HEK293 (cell line): ENCODE measurements around the gene IDUA.
A peak's percentile ranks its signal among the peaks of the same experiment; 100 is the strongest.

Source experiments
- CTCF ChIA-PET: fragments of 350-600 bp; formaldehyde crosslinking; extraction: SDS; loops from one replicate; lab custom pipeline; 2021; ENCODE audit warnings: antibody characterized with exemption; lab: Yijun Ruan, JAX
- POLR2A ChIA-PET: fragments of 300-600 bp; formaldehyde crosslinking; extraction: SDS; loops from one replicate; lab custom pipeline; 2020; ENCODE audit warnings: antibody characterized with exemption, inconsistent platforms; lab: Yijun Ruan, JAX
- H3K27ac ChIP-seq: fragments of 200-500 bp; sonication (Bioruptor generic); 2 replicates; pipeline ENCODE4 v1.5.1; 2014; ENCODE audit warnings: low read depth, low read length, control low read depth, inconsistent platforms; ENCODE audit errors: extremely low read depth
- H3K36me3 ChIP-seq, 2 experiments: fragments of 200-500 bp in 1 of 2; sonication (Bioruptor generic) in 1 of 2; 1 replicate in 1 of 2; 2 replicates in 1 of 2; pipeline ENCODE4 v1.5.1; 2014 to 2017; ENCODE audit warnings: inconsistent platforms in 2 of 2, low read length in 2 of 2; ENCODE audit not compliant: control insufficient read depth in 2 of 2, insufficient read depth in 1 of 2
- H3K4me1 ChIP-seq: fragments of 200-500 bp; sonication (Bioruptor generic); 2 replicates; pipeline ENCODE4 v1.5.1; 2014; ENCODE audit warnings: mild to moderate bottlenecking, low read length, inconsistent platforms; ENCODE audit not compliant: control insufficient read depth, insufficient read depth
- H3K4me3 ChIP-seq: 2 replicates; pipeline ENCODE4 v1.5.1; 2011; ENCODE audit warnings: low read depth, mild to moderate bottlenecking, control low read depth, low read length, moderate library complexity
- H3K9me3 ChIP-seq: fragments of 200-500 bp; sonication (Bioruptor generic); 2 replicates; pipeline ENCODE4 v1.5.1; 2014; ENCODE audit warnings: low read depth, low read length, inconsistent platforms; ENCODE audit not compliant: control insufficient read depth, insufficient read depth
- HOXA7 ChIP-seq: sonication (generic); formaldehyde crosslinking; IDR thresholded peaks from 2 replicates; pipeline ENCODE4 v1.8.1; 2022; ENCODE audit warnings: missing genetic modification reagents, borderline replicate concordance
- KLF9 ChIP-seq: fragments of 450-650 bp; formaldehyde crosslinking; IDR thresholded peaks from 2 replicates; pipeline ENCODE4 v1.5.1; 2016; ENCODE audit warnings: missing biosample characterization, missing genetic modification characterization, low read depth
- MZF1 ChIP-seq: fragments of 450-650 bp; formaldehyde crosslinking; IDR thresholded peaks from 2 replicates; pipeline ENCODE4 v1.5.1; 2017; ENCODE audit warnings: missing biosample characterization, missing genetic modification characterization, borderline replicate concordance
- SP2 ChIP-seq: fragments of 450-650 bp; formaldehyde crosslinking; IDR thresholded peaks from 2 replicates; pipeline ENCODE4 v1.5.1; 2016; ENCODE audit warnings: missing biosample characterization, missing genetic modification characterization
- SP7 ChIP-seq: fragments of 450-650 bp; formaldehyde crosslinking; IDR thresholded peaks from 2 replicates; pipeline ENCODE4 v1.5.1; 2016; ENCODE audit warnings: missing biosample characterization, missing genetic modification characterization
- ZBTB20 ChIP-seq: fragments of 450-650 bp; formaldehyde crosslinking; IDR thresholded peaks from 2 replicates; pipeline ENCODE4 v1.5.1; 2016; ENCODE audit warnings: missing biosample characterization, missing genetic modification characterization
- ZBTB44 ChIP-seq: fragments of 450-650 bp; IDR thresholded peaks from 2 replicates; pipeline ENCODE4 v1.5.1; 2018; ENCODE audit warnings: missing biosample characterization, mild to moderate bottlenecking, missing genetic modification characterization
- ZIC2 ChIP-seq: fragments of 450-650 bp; formaldehyde crosslinking; IDR thresholded peaks from 2 replicates; pipeline ENCODE4 v1.5.1; 2016; ENCODE audit warnings: missing biosample characterization, missing genetic modification characterization
- ZNF10 ChIP-seq: fragments of 450-650 bp; formaldehyde crosslinking; IDR thresholded peaks from 2 replicates; pipeline ENCODE4 v1.5.1; 2017; ENCODE audit warnings: missing biosample characterization, missing genetic modification characterization
- ZNF140 ChIP-seq: fragments of 450-650 bp; formaldehyde crosslinking; IDR thresholded peaks from 2 replicates; pipeline ENCODE4 v1.5.1; 2016; ENCODE audit warnings: missing biosample characterization, missing genetic modification characterization
- ZNF274 ChIP-seq, 2 experiments: fragments of 200-500 bp in 1 of 2; fragments of 450-650 bp in 1 of 2; sonication (Bioruptor generic) in 1 of 2; formaldehyde crosslinking in 1 of 2; IDR thresholded peaks; 2 replicates each; pipeline versions ENCODE4 v1.5.1 to v1.6.1; 2014 to 2016; ENCODE audit warnings: borderline replicate concordance in 1 of 2, inconsistent platforms in 1 of 2, low read length in 1 of 2, missing biosample characterization in 1 of 2, missing genetic modification characterization in 1 of 2
- ZNF423 ChIP-seq: fragments of 450-650 bp; formaldehyde crosslinking; IDR thresholded peaks from 2 replicates; pipeline ENCODE4 v1.5.1; 2016; ENCODE audit warnings: missing biosample characterization, missing genetic modification characterization
- ZNF544 ChIP-seq: fragments of 450-650 bp; formaldehyde crosslinking; IDR thresholded peaks from 2 replicates; pipeline ENCODE4 v1.5.0; 2017; ENCODE audit warnings: missing biosample characterization, missing genetic modification characterization
- ZNF555 ChIP-seq: fragments of 450-650 bp; formaldehyde crosslinking; conservative IDR thresholded peaks from 2 replicates; pipeline ENCODE4 v1.5.1; 2017; ENCODE audit warnings: missing biosample characterization, mild to moderate bottlenecking, missing genetic modification characterization, inconsistent platforms
- ZNF561 ChIP-seq: fragments of 450-650 bp; IDR thresholded peaks from 2 replicates; pipeline ENCODE4 v1.5.1; 2018; ENCODE audit warnings: missing biosample characterization, missing genetic modification characterization, borderline replicate concordance
- ZNF610 ChIP-seq: fragments of 450-650 bp; formaldehyde crosslinking; IDR thresholded peaks from 2 replicates; pipeline ENCODE4 v1.5.1; 2016; ENCODE audit warnings: missing biosample characterization, missing genetic modification characterization, borderline replicate concordance
- ZNF629 ChIP-seq: fragments of 450-650 bp; formaldehyde crosslinking; IDR thresholded peaks from 2 replicates; pipeline ENCODE4 v1.5.1; 2017; ENCODE audit warnings: missing biosample characterization, missing genetic modification characterization
- ZNF692 ChIP-seq: fragments of 450-650 bp; formaldehyde crosslinking; IDR thresholded peaks from 2 replicates; pipeline ENCODE4 v1.5.1; 2016; ENCODE audit warnings: missing biosample characterization, missing genetic modification characterization
- ZNF792 ChIP-seq: fragments of 450-650 bp; formaldehyde crosslinking; IDR thresholded peaks from 2 replicates; pipeline ENCODE4 v1.5.1; 2016; ENCODE audit warnings: missing biosample characterization, missing genetic modification characterization
- TF ChIP-seq, protein P1 (sequence below): fragments of 450-650 bp; formaldehyde crosslinking; IDR thresholded peaks from 2 replicates; pipeline ENCODE4 v1.5.1; 2016; ENCODE audit warnings: missing biosample characterization, missing genetic modification characterization
- TF ChIP-seq, protein P2 (sequence below): fragments of 450-650 bp; formaldehyde crosslinking; IDR thresholded peaks from 2 replicates; pipeline ENCODE4 v1.5.1; 2017; ENCODE audit warnings: missing biosample characterization, missing genetic modification characterization
- TF ChIP-seq, protein P3 (sequence below): fragments of 450-650 bp; formaldehyde crosslinking; IDR thresholded peaks from 2 replicates; pipeline ENCODE4 v1.5.1; 2016; ENCODE audit warnings: missing biosample characterization, missing genetic modification characterization

IDUA gene

GRCh38 chr4:986879-987623 lies at the start of gene IDUA:
Gene IDUA (plus strand): TSS chr4:987044. CDS start chr4:987085, 41 bp downstream.
- Histone ChIP-seq H3K27ac (no peak within 1 kb of the TSS; the same call in 1 of the 2 replicates), H3K4me3 (peak within 1 kb of the TSS; percentile 36)
- TF ChIP-seq ZNF610 (tag by site-specific recombination) (no peak), ZNF561 (tag by site-specific recombination) (peak; percentile 55; the same call in 1 of the 2 replicates), ZNF274 (IDR thresholded peaks at IDR 0.05; ENCODE audit: low read length) (no peak), ZNF274 (tag by site-specific recombination; IDR thresholded peaks at IDR 0.05; ENCODE audit: borderline replicate concordance) (no peak), ZNF423 (tag by site-specific recombination) (peak; percentile 91), KLF9 (tag by site-specific recombination) (peak; percentile 67), ZNF629 (no peak), HOXA7 (no peak), SP2 (peak; percentile 69), ZNF140 (tag by site-specific recombination) (no peak), ZBTB44 (tag by site-specific recombination) (0 out of 2 replicates have a peak, but pooled peaks have one; percentile 9), ZNF544 (tag by site-specific recombination) (no peak), ZIC2 (tag by site-specific recombination) (peak; percentile 83), ZNF692 (tag by site-specific recombination) (0 out of 2 replicates have a peak, but pooled peaks have one; percentile 11), ZNF555 (tag by site-specific recombination) (no peak), ZBTB20 (tag by site-specific recombination) (peak; percentile 79), ZNF10 (tag by site-specific recombination) (no peak), SP7 (no peak), MZF1 (tag by site-specific recombination) (no peak), ZNF792 (no peak)
- TF ChIP-seq, protein P1, sequence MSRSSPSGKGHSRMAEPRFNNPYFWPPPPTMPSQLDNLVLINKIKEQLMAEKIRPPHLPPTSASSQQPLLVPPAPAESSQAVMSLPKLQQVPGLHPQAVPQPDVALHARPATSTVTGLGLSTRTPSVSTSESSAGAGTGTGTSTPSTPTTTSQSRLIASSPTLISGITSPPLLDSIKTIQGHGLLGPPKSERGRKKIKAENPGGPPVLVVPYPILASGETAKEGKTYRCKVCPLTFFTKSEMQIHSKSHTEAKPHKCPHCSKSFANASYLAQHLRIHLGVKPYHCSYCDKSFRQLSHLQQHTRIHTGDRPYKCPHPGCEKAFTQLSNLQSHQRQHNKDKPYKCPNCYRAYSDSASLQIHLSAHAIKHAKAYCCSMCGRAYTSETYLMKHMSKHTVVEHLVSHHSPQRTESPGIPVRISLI (tag by site-specific recombination): no peak
- TF ChIP-seq, protein P2, sequence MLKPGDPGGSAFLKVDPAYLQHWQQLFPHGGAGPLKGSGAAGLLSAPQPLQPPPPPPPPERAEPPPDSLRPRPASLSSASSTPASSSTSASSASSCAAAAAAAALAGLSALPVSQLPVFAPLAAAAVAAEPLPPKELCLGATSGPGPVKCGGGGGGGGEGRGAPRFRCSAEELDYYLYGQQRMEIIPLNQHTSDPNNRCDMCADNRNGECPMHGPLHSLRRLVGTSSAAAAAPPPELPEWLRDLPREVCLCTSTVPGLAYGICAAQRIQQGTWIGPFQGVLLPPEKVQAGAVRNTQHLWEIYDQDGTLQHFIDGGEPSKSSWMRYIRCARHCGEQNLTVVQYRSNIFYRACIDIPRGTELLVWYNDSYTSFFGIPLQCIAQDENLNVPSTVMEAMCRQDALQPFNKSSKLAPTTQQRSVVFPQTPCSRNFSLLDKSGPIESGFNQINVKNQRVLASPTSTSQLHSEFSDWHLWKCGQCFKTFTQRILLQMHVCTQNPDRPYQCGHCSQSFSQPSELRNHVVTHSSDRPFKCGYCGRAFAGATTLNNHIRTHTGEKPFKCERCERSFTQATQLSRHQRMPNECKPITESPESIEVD (tag by site-specific recombination): no peak
- TF ChIP-seq, protein P3, sequence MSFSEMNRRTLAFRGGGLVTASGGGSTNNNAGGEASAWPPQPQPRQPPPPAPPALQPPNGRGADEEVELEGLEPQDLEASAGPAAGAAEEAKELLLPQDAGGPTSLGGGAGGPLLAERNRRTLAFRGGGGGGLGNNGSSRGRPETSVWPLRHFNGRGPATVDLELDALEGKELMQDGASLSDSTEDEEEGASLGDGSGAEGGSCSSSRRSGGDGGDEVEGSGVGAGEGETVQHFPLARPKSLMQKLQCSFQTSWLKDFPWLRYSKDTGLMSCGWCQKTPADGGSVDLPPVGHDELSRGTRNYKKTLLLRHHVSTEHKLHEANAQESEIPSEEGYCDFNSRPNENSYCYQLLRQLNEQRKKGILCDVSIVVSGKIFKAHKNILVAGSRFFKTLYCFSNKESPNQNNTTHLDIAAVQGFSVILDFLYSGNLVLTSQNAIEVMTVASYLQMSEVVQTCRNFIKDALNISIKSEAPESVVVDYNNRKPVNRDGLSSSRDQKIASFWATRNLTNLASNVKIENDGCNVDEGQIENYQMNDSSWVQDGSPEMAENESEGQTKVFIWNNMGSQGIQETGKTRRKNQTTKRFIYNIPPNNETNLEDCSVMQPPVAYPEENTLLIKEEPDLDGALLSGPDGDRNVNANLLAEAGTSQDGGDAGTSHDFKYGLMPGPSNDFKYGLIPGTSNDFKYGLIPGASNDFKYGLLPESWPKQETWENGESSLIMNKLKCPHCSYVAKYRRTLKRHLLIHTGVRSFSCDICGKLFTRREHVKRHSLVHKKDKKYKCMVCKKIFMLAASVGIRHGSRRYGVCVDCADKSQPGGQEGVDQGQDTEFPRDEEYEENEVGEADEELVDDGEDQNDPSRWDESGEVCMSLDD: peak; percentile 22; the same call in 1 of the 2 replicates

More at GRCh38 chr4:986879-987623, at the start of gene IDUA:
- Histone ChIP-seq H3K9me3 (no peaks in the 10 kb centered on the region), H3K4me1 (no peaks in the 10 kb centered on the region), H3K36me3 (peaks cover 0 to 4% of the 10 kb centered on the region in 2 experiments; a peak in 1 of 3 replicates)
- CTCF ChIA-PET: interaction anchor here (0.6 to 2.1 kb wide), 4 partner anchors 12 to 245 kb away, joined by 3 to 12 read pairs (median 4); no protein-coding TSS in a partner anchor
- POLR2A ChIA-PET: no interaction called here
